GM19463 (cell line): ENCODE measurements around the gene GABRB2.
"Not testable (repeated sequence)": the region's sequence is repeated elsewhere in the genome, so short reads cannot be mapped to it uniquely, and the experiment has no call there.

Experiments used
- ATAC-seq: cut with Tn5 transposase; IDR thresholded peaks from one replicate; pipeline ENCODE4 v1.9.1; 2021; ENCODE audit warnings: mild to moderate bottlenecking, moderate library complexity; ENCODE audit not compliant: unreplicated experiment

Gene GABRB2

GRCh38 chr5:161305601-161306000 is 240.9 kb downstream of the GABRB2 start:
- ATAC-seq = no peak

DNA sequence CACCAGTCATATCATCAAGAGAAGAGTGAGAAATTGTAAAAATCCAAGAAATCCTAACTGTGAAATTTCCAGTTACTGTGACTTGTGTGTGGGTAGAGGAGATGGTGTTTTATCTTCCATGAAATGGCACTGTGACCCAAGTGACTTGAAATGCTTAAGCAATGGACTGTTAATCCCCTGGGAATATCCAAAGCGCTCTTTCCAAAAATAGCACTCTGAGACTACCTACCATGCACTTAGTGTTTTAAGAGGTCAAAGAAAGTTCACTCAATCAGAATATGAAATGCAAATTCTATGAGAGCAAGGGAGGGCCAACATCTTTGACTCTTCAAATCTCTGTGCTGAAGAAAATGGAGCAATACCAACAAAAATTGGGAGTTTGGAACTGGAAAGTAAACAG is 244.0 kb downstream of the GABRB2 start:
- no peak for ATAC-seq

DNA sequence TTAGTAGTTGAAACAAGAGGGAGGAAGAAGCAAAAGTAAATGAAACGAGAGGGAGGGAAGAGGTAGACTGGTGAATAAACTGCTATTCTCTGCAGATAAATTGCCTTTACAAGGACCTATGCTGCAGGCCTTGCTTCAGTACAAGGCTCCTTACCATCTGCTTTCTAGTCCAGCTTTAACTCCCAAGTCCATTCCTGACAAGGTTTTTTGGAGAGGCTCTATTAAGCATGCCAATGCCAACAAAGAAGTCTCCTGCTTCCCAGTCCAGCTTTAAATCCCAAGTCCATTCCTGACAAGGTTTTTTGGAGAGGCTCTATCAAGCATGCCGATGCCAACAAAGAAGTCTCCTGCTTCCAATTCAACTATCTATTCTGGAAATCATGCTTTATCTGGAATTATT is 244.9 kb downstream of the GABRB2 start:
- ATAC-seq = no peak

DNA sequence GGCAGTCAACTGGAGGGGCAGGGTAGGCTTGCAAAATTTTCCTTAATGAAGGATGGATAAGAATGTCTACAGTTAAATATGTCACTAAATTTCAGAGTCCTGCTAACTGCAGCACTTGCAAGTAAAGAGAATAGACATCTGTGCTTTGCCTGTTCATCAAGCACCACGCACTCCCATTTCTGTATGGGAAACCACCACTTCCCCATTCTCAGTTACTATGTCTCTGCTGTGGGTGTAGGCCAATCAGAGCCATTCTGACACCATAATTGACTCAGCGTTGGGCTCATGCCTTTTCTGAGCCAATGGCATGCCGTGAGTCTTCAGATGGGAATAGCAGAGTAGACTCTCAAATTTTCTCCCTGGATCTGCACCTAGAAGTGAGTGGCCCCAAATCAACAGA is 247.5 kb downstream of the GABRB2 start:
- ATAC-seq = peak; percentile 78

DNA sequence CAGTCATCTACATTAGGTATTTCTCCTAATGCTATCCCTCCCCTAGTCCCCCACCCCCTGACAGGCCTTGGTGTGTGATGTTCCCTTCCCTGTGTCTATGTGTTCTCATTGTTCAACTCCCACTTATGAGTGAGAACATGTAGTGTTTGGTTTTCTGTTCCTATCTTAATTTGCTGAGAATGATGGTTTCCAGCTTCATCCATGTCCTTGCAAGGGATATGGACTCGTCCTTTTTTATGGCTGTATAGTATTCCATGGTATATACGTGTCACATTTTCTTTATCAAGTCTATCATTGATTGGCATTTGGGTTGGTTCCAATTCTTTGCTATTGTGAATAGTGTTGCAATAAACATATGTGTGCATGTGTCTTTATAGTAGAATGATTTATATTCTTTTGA is 249.1 kb downstream of the GABRB2 start:
- ATAC-seq = not testable (repeated sequence)

DNA sequence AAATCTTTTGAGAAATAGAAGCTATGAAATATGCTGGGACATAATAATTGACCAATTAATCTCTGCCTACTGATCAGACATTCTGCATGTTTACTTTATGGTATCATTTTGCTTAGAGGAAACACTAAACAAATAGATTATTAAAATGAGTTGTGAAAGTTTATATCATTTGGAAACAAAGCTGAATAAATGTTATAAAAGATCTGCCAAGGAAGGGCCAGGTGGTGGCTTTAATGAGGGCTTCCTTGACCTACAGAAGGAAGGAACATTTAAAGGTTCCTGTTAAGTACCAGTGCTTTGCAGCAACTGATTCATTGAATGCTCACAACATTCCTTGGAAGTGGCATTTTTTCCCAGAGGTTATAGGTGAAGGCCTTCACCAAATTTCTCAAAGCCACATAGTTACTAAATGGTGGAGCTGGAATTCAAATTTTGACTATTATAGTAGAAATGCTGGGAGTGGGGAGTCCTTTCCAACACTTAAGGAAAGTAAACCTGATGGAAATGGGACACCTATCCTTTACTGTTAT is 250.7 kb downstream of the GABRB2 start:
- no peak for ATAC-seq

DNA sequence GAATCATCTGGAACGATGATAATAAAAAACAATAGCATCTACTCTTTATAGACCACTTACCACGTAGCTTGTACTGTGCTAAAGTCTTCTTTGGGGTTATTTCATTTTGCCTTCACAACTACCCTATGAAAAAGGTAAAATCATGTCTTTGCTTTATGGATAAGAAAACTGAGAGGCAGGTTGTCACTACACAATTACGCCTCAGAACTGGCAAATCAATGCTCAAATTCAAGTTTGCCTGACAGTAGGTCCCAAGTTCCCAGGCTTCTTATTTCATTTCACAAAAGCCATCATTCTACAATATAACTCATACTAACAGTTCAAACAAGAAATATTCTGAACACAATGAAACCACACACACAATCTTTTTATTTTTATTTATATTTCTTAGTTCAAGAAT is 258.5 kb downstream of the GABRB2 start:
- ATAC-seq = no peak

DNA sequence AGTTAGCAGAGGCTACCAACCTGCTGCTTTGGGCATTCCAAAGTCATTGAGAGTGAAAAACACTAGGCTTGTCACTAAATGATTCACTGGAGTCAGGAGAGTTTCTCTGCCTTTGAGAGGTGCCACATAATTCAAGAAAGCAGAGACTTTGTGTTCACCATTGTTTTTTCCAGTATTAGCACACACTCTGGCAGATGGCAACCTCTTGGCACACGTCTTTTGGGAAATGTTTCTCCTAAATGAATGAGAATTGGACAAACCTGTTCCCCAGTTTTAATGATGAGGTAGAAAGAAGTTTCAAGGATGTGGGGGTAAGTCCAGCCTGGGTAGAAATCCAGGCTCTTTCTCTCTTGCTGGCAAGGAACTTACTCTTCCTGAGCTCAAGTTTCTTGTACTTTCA is 259.1 kb downstream of the GABRB2 start:
- ATAC-seq = no peak

DNA sequence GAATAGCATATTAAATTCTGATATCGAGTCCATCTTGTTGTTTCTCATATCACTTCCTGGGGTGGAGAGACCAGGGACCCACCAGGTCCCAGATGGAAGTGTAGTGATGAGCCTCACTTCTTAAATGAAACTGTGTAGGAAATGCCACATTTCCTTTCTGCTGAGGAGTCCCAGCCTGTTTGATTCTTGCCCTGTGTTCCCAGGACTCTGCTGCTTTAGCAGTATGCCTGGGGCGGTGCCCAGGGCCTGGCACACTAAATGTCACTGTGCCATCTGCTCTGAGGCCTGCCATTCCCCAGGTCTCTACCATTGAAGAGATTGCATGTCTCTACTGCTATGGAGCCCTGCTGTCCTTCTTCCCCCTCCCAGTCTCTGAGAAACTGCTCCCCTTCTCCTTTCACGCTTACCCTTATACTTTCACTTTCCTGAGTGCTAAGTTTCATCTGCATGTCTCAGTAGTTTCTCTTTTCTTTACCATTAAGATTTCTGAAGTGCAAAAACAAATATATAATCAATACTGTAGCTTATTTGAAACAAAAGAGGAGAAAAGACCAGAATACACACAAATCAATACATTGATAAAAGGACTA is 260.4 kb downstream of the GABRB2 start:
- ATAC-seq = peak; percentile 97

- no peak for ATAC-seq
Observed at GRCh38 chr5:161284445-161284844, 262.1 kb downstream of the GABRB2 start.

DNA sequence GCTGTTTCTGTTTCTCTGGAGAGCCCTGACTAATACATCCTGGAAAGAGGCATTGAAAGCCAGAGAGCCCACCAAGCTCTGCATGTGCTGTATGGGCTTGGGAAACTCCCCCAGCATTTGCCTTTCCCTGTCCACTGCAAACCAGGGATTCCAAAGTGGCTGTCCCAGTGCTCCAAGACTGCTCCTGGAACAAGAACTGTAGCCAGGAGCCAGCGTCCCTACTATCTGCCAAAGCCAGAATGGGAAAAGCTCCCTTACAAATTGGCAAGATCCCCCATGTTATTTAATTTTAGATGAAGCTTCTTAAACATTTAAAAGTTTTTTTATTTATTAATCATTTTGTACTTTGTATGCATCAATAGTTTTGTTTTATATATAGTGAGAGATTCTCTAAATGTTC is 263.2 kb downstream of the GABRB2 start:
- no peak for ATAC-seq

GRCh38 chr5:161278739-161279660 is 267.5 kb downstream of the GABRB2 start:
- ATAC-seq = peak; percentile 74

DNA sequence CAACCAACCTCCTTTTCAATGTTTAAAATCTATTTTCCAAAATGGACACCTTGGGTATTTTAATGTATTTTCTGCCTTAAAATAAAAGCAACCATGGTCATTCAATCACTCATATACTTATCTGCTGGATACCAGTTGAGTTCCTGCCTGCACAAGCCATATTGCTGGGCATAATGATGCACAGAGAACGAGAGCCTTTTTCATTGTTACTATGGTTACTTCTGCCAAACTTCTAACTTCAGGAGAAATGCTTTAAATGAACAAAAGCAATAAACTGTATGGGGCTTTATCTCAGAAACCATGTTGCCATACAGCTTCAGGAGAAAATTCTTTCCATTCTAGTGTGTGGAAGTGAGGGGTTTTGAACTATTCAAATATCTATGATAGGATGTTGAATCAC is 269.5 kb downstream of the GABRB2 start:
- no peak for ATAC-seq

- ATAC-seq = no peak
Observed at GRCh38 chr5:161274951-161275350, 271.6 kb downstream of the GABRB2 start.

DNA sequence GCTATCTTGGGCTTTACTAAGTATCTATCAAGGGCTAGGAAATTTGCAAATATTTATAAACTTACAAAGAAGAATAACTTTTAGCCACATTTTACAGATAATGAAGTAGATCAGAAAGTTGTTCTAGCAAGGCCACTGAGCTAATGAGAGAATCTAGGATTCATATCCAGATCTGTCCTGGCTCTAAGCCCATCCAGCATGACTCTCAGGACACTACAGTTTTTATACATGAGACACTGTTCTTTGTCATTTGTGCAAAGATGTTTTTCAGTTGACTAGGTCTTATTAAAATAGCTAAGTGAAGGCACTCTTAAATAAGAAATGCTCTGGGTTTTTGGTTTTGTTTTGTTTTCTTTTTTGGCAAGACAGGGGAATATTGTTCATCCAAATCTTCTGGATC is 273.1 kb downstream of the GABRB2 start:
- ATAC-seq = no peak

DNA sequence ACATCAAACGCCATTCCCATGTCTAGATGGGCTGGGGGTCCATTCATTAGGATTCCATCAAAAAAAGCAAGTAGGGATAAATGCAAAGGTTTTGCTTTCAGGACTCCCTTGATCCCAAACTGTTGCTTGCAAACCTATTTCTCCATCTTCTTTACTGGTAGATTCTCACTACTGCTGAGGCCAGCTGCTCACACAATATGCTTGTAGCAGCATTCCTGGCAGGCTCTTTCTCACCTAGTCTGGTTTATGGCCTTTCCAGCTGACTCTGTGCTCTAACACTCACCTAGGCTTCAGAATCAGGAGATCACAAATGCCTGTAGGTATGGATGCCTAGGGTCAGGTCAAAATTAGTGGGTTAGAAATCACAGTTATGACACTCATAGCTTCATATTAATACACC is 274.7 kb downstream of the GABRB2 start:
- no peak for ATAC-seq

- no peak for ATAC-seq
Observed at GRCh38 chr5:161269125-161269524, 277.4 kb downstream of the GABRB2 start.

GRCh38 chr5:161266954-161267353 is 279.6 kb downstream of the GABRB2 start:
- ATAC-seq = no peak

- ATAC-seq = no peak
Observed at GRCh38 chr5:161265006-161265405, 281.5 kb downstream of the GABRB2 start.

DNA sequence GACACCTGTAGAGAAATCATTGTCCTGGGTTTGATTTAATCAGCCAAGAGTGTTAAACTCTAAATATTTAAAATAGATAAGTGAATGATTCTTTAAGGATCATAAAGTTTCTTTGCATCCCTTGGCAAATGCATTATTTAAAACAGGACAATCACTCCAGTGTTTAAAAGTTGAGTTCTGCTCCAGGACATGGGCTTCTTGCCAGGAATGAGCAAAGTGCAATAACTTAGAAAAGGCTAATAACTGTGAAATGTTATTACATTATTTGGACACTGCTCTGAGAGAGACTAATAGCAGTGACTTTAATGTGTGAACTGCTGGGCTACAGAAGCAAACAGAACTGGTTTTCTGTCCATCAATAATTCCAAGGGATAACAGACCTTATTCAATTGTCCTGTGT is 283.3 kb downstream of the GABRB2 start:
- ATAC-seq = no peak

GRCh38 chr5:161261668-161262323 is 284.7 kb downstream of the GABRB2 start:
- peak; percentile 66 for ATAC-seq

- peak; percentile 33 for ATAC-seq
Observed at GRCh38 chr5:161258438-161258837, 288.1 kb downstream of the GABRB2 start.
